ENCODE results near the gene FYN.

Gene FYN

GRCh38 chr6:111864138-111865048 lies 8.9 kb downstream of the FYN start:
- FAIRE-seq (peak; percentile 24), DNase-seq (ENCODE audit: insufficient read length) (no peak)
- TF ChIP-seq POLR2A (IDR thresholded peaks at IDR 0.05; ENCODE audit: low read depth, low read length) (no peak), POLR2AphosphoS5 (IDR thresholded peaks at IDR 0.05; ENCODE audit: low read depth, low read length) (no peak), TAF1 (IDR thresholded peaks at IDR 0.05; ENCODE audit: borderline replicate concordance, low read depth, low read length) (no peak)

GRCh38 chr6:111862741-111863140 lies 10.5 kb downstream of the FYN start:
- FAIRE-seq: no peak
- no peak for DNase-seq (ENCODE audit: insufficient read length)
- TF ChIP-seq POLR2A (IDR thresholded peaks at IDR 0.05; ENCODE audit: low read depth, low read length): no peak
- TF ChIP-seq POLR2AphosphoS5 (IDR thresholded peaks at IDR 0.05; ENCODE audit: low read depth, low read length): no peak
- no peak for TF ChIP-seq TAF1 (IDR thresholded peaks at IDR 0.05; ENCODE audit: borderline replicate concordance, low read depth, low read length)

- no peak for DNase-seq (ENCODE audit: insufficient read length)
- TF ChIP-seq POLR2A (IDR thresholded peaks at IDR 0.05; ENCODE audit: low read depth, low read length) (no peak), POLR2AphosphoS5 (IDR thresholded peaks at IDR 0.05; ENCODE audit: low read depth, low read length) (no peak), TAF1 (IDR thresholded peaks at IDR 0.05; ENCODE audit: borderline replicate concordance, low read depth, low read length) (no peak)
- no peak for FAIRE-seq
These were observed 10.9 kb downstream of the FYN start for GRCh38 chr6:111862314-111862713.

GRCh38 chr6:111861431-111861885 lies 11.8 kb downstream of the FYN start:
- no peak for DNase-seq (ENCODE audit: insufficient read length)
- TF ChIP-seq POLR2A (IDR thresholded peaks at IDR 0.05; ENCODE audit: low read depth, low read length) (no peak), POLR2AphosphoS5 (IDR thresholded peaks at IDR 0.05; ENCODE audit: low read depth, low read length) (no peak), TAF1 (IDR thresholded peaks at IDR 0.05; ENCODE audit: borderline replicate concordance, low read depth, low read length) (no peak)
- no peak for FAIRE-seq

GRCh38 chr6:111858347-111858746 lies 14.9 kb downstream of the FYN start:
- no peak for DNase-seq (ENCODE audit: insufficient read length)
- FAIRE-seq: no peak
- TF ChIP-seq TAF1 (IDR thresholded peaks at IDR 0.05; ENCODE audit: borderline replicate concordance, low read depth, low read length) (no peak), POLR2A (IDR thresholded peaks at IDR 0.05; ENCODE audit: low read depth, low read length) (no peak), POLR2AphosphoS5 (IDR thresholded peaks at IDR 0.05; ENCODE audit: low read depth, low read length) (no peak)

GRCh38 chr6:111857674-111858337 lies 15.4 kb downstream of the FYN start:
- FAIRE-seq: no peak
- DNase-seq (ENCODE audit: insufficient read length): no peak
- TF ChIP-seq POLR2A (IDR thresholded peaks at IDR 0.05; ENCODE audit: low read depth, low read length): no peak

- no peak for FAIRE-seq
These were observed 17.5 kb downstream of the FYN start for GRCh38 chr6:111855753-111856152.

GRCh38 chr6:111854683-111855082 lies 18.6 kb downstream of the FYN start:
- FAIRE-seq: no peak
- TF ChIP-seq POLR2AphosphoS5 (IDR thresholded peaks at IDR 0.05; ENCODE audit: low read depth, low read length) (no peak), TAF1 (IDR thresholded peaks at IDR 0.05; ENCODE audit: borderline replicate concordance, low read depth, low read length) (no peak), POLR2A (IDR thresholded peaks at IDR 0.05; ENCODE audit: low read depth, low read length) (no peak)
- no peak for DNase-seq (ENCODE audit: insufficient read length)

More at GRCh38 chr6:111855753-111856152, 17.5 kb downstream of the FYN start:
- no peak for TF ChIP-seq TAF1 (IDR thresholded peaks at IDR 0.05; ENCODE audit: borderline replicate concordance, low read depth, low read length)
- no peak for TF ChIP-seq POLR2AphosphoS5 (IDR thresholded peaks at IDR 0.05; ENCODE audit: low read depth, low read length)
- no peak for TF ChIP-seq POLR2A (IDR thresholded peaks at IDR 0.05; ENCODE audit: low read depth, low read length)
- DNase-seq (ENCODE audit: insufficient read length): no peak

GRCh38 chr6:111852725-111853124 lies 20.5 kb downstream of the FYN start:
- no peak for FAIRE-seq
- DNase-seq (ENCODE audit: insufficient read length): no peak

GRCh38 chr6:111850295-111850937 lies 22.8 kb downstream of the FYN start:
- DNase-seq (ENCODE audit: insufficient read length) (no peak), FAIRE-seq (no peak)
- TF ChIP-seq TAF1 (IDR thresholded peaks at IDR 0.05; ENCODE audit: borderline replicate concordance, low read depth, low read length) (no peak), POLR2A (IDR thresholded peaks at IDR 0.05; ENCODE audit: low read depth, low read length) (no peak), POLR2AphosphoS5 (IDR thresholded peaks at IDR 0.05; ENCODE audit: low read depth, low read length) (no peak)

More at GRCh38 chr6:111852725-111853124, 20.5 kb downstream of the FYN start:
- no peak for TF ChIP-seq TAF1 (IDR thresholded peaks at IDR 0.05; ENCODE audit: borderline replicate concordance, low read depth, low read length)
- no peak for TF ChIP-seq POLR2AphosphoS5 (IDR thresholded peaks at IDR 0.05; ENCODE audit: low read depth, low read length)
- no peak for TF ChIP-seq POLR2A (IDR thresholded peaks at IDR 0.05; ENCODE audit: low read depth, low read length)

GRCh38 chr6:111849298-111849697 lies 24.0 kb downstream of the FYN start:
- FAIRE-seq (no peak), DNase-seq (ENCODE audit: insufficient read length) (no peak)
- TF ChIP-seq TAF1 (IDR thresholded peaks at IDR 0.05; ENCODE audit: borderline replicate concordance, low read depth, low read length) (no peak), POLR2AphosphoS5 (IDR thresholded peaks at IDR 0.05; ENCODE audit: low read depth, low read length) (no peak), POLR2A (IDR thresholded peaks at IDR 0.05; ENCODE audit: low read depth, low read length) (no peak)
